ENCODE data around the gene SLC13A4. TPM values are rescaled to one million over a fixed set of nuclear protein-coding genes. Genes with fewer than 3 reads are reported as not detected.
A peak's percentile ranks its signal among the peaks of the same experiment; 100 is the strongest.

Gene SLC13A4
- total and polyA plus RNA-seq, 2 of the 4 experiments (the other 2 are of a cell fraction): 0.10 TPM; not detected in 1

DNA sequence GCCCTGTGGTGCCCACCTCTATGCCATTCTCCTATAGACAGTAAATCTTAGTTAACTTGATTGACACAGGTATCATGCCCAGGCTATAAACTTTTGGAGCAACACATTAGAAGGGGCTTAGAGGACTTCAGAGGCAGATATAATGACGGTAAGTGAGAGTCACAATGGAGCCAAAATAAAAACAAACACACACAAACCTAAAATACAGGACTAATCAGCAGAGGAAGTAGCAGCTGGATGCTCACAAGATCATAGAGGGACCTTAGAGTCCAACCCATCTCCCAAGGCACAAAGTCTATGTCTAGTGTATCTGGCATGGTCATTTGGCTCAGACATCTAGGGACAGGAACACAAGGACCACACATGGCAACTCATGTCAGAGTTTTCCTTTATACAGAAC lies 12.3 kb downstream of the SLC13A4 start:
- in situ Hi-C loops (cut with MboI; ENCODE audit: low sequenced_read_pairs): no loop called here
- Histone ChIP-seq H3K23ac (ENCODE audit: low read depth, low read length) (0 out of 2 replicates have a peak overlapping the region, but pooled peaks have one; percentile 53), H4K91ac (ENCODE audit: insufficient read depth, low read depth, low read length) (peak overlapping the region; percentile 13; the same call in 1 of the 2 replicates), H2BK120ac (ENCODE audit: low read depth, low read length) (peak overlapping the region; percentile 24), H3K4me1 (ENCODE audit: control insufficient read depth, insufficient read depth, low read length) (peaks cover 15% of the 10 kb centered on the region), H3K79me1 (ENCODE audit: low read depth in 1 of 2, low read length in 2 of 2) (peaks cover 0 to 8% of the 10 kb centered on the region in 2 experiments; a peak in 2 of 4 replicates), H4K20me1 (ENCODE audit: insufficient read depth, low read length) (no peaks in the 10 kb centered on the region), H3K9me1 (ENCODE audit: insufficient read depth, low read length) (peaks cover 13% of the 10 kb centered on the region), H3K27ac (ENCODE audit: insufficient read depth, low read length) (no peak overlapping the region), H2AFZ (replicated peaks; ENCODE audit: low read length, poor library complexity) (peak overlapping the region; percentile 17), H3K56ac (ENCODE audit: extremely low read depth, insufficient read depth, low read length) (no peak overlapping the region), H3K4me3 (ENCODE audit: insufficient read depth, low read depth, low read length) (no peak overlapping the region), H2BK20ac (ENCODE audit: low read depth, low read length) (peak overlapping the region; percentile 6), H3K4ac (ENCODE audit: low read depth, low read length) (peak overlapping the region; percentile 79), H3K14ac (replicated peaks; ENCODE audit: low read depth, low read length) (no peak overlapping the region; the same call in 1 of the 2 replicates), H3K36me3 (ENCODE audit: control insufficient read depth, insufficient read depth, low read length) (no peaks in the 10 kb centered on the region), H2AK9ac (replicated peaks; ENCODE audit: low read depth, low read length, poor library complexity) (no peak overlapping the region), H3K9ac (ENCODE audit: low read depth, low read length) (no peak overlapping the region), H4K5ac (ENCODE audit: low read depth, low read length) (no peak overlapping the region), H3K4me2 (ENCODE audit: low read depth, low read length) (no peak overlapping the region), H2BK5ac (ENCODE audit: low read depth, low read length, poor library complexity, severe bottlenecking) (peak overlapping the region; percentile 78), H4K8ac (ENCODE audit: low read depth in 2 of 2, low read length in 2 of 2) (no peak overlapping the region; a peak in 1 of 4 replicates), H3K27me3 (ENCODE audit: control insufficient read depth, insufficient read depth, low read length) (no peaks in the 10 kb centered on the region), H3K9me3 (ENCODE audit: control insufficient read depth, insufficient read depth, low read length) (no peaks in the 10 kb centered on the region), H2BK15ac (ENCODE audit: low read depth, low read length) (peak overlapping the region; percentile 35; the same call in 2 of the 3 replicates), H2AK5ac (ENCODE audit: low read depth, low read length) (peak overlapping the region; percentile 37), H3K18ac (ENCODE audit: low read depth, low read length) (peak overlapping the region; percentile 28; the same call in 1 of the 2 replicates)
- CTCF ChIA-PET: no interaction called here
- TF ChIP-seq POLR2A (IDR thresholded peaks at IDR 0.05; ENCODE audit: low read depth, low read length): no peak
- TF ChIP-seq RFX5 (IDR thresholded peaks at IDR 0.05; ENCODE audit: low read depth, low read length): no peak
- no peak for TF ChIP-seq RAD21 (IDR thresholded peaks at IDR 0.05; ENCODE audit: low read length)
- no peak for TF ChIP-seq NFE2L2 (IDR thresholded peaks at IDR 0.05; ENCODE audit: low read depth, low read length)
- TF ChIP-seq CEBPB (IDR thresholded peaks at IDR 0.05; ENCODE audit: low read depth, low read length): no peak
- no peak for TF ChIP-seq FOS (IDR thresholded peaks at IDR 0.05; ENCODE audit: low read depth, low read length)
- TF ChIP-seq, protein P1, sequence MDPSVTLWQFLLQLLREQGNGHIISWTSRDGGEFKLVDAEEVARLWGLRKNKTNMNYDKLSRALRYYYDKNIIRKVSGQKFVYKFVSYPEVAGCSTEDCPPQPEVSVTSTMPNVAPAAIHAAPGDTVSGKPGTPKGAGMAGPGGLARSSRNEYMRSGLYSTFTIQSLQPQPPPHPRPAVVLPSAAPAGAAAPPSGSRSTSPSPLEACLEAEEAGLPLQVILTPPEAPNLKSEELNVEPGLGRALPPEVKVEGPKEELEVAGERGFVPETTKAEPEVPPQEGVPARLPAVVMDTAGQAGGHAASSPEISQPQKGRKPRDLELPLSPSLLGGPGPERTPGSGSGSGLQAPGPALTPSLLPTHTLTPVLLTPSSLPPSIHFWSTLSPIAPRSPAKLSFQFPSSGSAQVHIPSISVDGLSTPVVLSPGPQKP (IDR thresholded peaks at IDR 0.05; ENCODE audit: borderline replicate concordance, low read depth, low read length): no peak
- no peak for TF ChIP-seq MAZ (IDR thresholded peaks at IDR 0.05; ENCODE audit: borderline replicate concordance, low read depth, low read length)
- no peak for TF ChIP-seq BHLHE40 (IDR thresholded peaks at IDR 0.05; ENCODE audit: low read depth, low read length)
- TF ChIP-seq MAFK (IDR thresholded peaks at IDR 0.05; ENCODE audit: low read depth, low read length): no peak
- TF ChIP-seq, protein P2, sequence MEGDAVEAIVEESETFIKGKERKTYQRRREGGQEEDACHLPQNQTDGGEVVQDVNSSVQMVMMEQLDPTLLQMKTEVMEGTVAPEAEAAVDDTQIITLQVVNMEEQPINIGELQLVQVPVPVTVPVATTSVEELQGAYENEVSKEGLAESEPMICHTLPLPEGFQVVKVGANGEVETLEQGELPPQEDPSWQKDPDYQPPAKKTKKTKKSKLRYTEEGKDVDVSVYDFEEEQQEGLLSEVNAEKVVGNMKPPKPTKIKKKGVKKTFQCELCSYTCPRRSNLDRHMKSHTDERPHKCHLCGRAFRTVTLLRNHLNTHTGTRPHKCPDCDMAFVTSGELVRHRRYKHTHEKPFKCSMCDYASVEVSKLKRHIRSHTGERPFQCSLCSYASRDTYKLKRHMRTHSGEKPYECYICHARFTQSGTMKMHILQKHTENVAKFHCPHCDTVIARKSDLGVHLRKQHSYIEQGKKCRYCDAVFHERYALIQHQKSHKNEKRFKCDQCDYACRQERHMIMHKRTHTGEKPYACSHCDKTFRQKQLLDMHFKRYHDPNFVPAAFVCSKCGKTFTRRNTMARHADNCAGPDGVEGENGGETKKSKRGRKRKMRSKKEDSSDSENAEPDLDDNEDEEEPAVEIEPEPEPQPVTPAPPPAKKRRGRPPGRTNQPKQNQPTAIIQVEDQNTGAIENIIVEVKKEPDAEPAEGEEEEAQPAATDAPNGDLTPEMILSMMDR (conservative IDR thresholded peaks at IDR 0.05; ENCODE audit: low read depth, low read length): no peak
- TF ChIP-seq, protein P3, sequence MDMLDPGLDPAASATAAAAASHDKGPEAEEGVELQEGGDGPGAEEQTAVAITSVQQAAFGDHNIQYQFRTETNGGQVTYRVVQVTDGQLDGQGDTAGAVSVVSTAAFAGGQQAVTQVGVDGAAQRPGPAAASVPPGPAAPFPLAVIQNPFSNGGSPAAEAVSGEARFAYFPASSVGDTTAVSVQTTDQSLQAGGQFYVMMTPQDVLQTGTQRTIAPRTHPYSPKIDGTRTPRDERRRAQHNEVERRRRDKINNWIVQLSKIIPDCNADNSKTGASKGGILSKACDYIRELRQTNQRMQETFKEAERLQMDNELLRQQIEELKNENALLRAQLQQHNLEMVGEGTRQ (IDR thresholded peaks at IDR 0.05; ENCODE audit: low read depth, low read length): no peak
- TF ChIP-seq MXI1 (IDR thresholded peaks at IDR 0.05; ENCODE audit: borderline replicate concordance, low read depth, low read length): no peak
- TF ChIP-seq CHD1 (IDR thresholded peaks at IDR 0.05; ENCODE audit: low read depth, low read length): no peak
- dilution Hi-C loops (cut with HindIII; ENCODE audit: low sequenced_read_pairs, unreplicated experiment): no loop called here
- POLR2A ChIA-PET (ENCODE audit: unreplicated experiment): no interaction called here
- WGBS, 2 experiments (ENCODE audit: extremely low coverage in 2 of 2, insufficient read length in 1 of 2): no CpG with 5 or more reads among the region's 1 CpG
- no peak for ATAC-seq (ENCODE audit: low read depth)
- no peak for DNase-seq
- BruUV-seq (replicated peaks): no TSS peak
- intact Hi-C loops (cut with micrococcal nuclease): no loop called here

Measured in IMR-90 (cell line).